Thymus (tissue), 11 donors: ENCODE data around the gene MAST2. TPM values are rescaled to one million over a fixed set of nuclear protein-coding genes. Genes with fewer than 3 reads are reported as not detected.

Source experiments
- DNase-seq, 9 donors: peaks; one replicate each; pipeline ENCODE4 v3.0.0-alpha.2; 2013; ENCODE audit warnings: low spot score in 9 of 9, low read depth in 6 of 9, missing footprints in 1 of 9
- H3K27ac ChIP-seq, 2 donors: one replicate each; pipeline ENCODE4 v1.5.1; 2013; ENCODE audit warnings: control low read depth in 1 of 2, low read depth in 1 of 2, low read length in 1 of 2, mild to moderate bottlenecking in 1 of 2, moderate library complexity in 1 of 2
- H3K27me3 ChIP-seq, 2 donors: one replicate each; pipeline ENCODE4 v1.5.1; 2013; ENCODE audit warnings: low read length in 1 of 2; ENCODE audit not compliant: control insufficient read depth in 2 of 2, insufficient read depth in 1 of 2
- H3K36me3 ChIP-seq, 2 donors: one replicate each; pipeline ENCODE4 v1.5.1; 2013; ENCODE audit warnings: low read length in 1 of 2, mild to moderate bottlenecking in 1 of 2, moderate library complexity in 1 of 2; ENCODE audit not compliant: control insufficient read depth in 2 of 2, insufficient read depth in 2 of 2
- H3K4me1 ChIP-seq, 2 donors: one replicate each; pipeline ENCODE4 v1.5.1; 2013; ENCODE audit warnings: low read length in 2 of 2; ENCODE audit not compliant: control insufficient read depth in 2 of 2, insufficient read depth in 2 of 2
- H3K4me3 ChIP-seq, 2 donors: one replicate each; pipeline ENCODE4 v1.5.1; 2013; ENCODE audit warnings: low read length in 2 of 2, control low read depth in 1 of 2, mild to moderate bottlenecking in 1 of 2
- H3K9me3 ChIP-seq, 2 donors: one replicate each; pipeline ENCODE4 v1.5.1; 2013; ENCODE audit warnings: low read length in 1 of 2, mild to moderate bottlenecking in 1 of 2; ENCODE audit not compliant: control insufficient read depth in 2 of 2, insufficient read depth in 1 of 2
- WGBS: extraction: QIAGEN DNeasy Blood & Tissue Kit; methylation state at CpG from one replicate; pipeline ENCODE4 v1.1.7; 2013; 5-methylcytosine and 5-hydroxymethylcytosine counted together
- polyA plus RNA-seq: library from polyadenylated mRNA; stranded (reverse); fragments of 200-250 nt; gene quantifications from one replicate; pipeline ENCODE4 v1.2.3, GENCODE V29; 2013
- total RNA-seq: library from RNA; stranded (reverse); fragments of 120-200 nt; gene quantifications from one replicate; pipeline ENCODE4 v1.2.4, GENCODE V29; 2013
- donor health status: healthy.

Gene MAST2
- total and polyA plus RNA-seq, 2 donors = 3.4 to 8.8 TPM

DNA sequence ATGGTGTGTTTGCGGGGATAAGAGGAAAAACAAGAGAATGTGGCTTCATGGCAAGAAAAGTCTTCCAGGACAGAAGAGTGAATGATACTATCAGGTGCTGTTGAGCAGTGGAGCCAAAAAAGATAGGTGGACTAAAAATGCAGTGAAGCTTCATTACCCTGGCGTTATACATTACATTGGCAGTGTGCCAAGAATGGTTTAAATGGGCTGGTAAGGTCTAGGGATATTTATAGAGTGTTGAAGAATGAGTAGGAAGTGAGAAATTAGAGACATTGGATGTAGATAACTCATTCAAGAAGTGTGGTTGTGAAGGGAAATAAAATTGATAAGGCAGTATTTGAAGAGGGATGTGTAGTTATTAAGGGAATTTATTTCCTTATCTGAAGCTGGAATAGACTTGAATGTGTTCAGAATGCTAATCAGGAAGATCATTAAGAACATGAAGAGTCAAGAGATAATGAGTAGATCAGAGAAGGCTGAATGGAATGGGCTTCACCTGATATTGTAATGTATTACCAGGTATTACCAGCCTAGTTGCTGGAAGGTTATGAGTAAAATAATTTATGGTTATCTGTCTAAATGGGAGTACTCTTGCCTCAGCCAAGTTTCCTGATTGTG lies 72.7 kb downstream of the MAST2 start:
- Histone ChIP-seq H3K4me3 (no peak overlapping the region), H3K9me3 (no peaks in the 10 kb centered on the region), H3K4me1 (no peaks in the 10 kb centered on the region), H3K27ac (no peak overlapping the region), H3K27me3 (no peaks in the 10 kb centered on the region), H3K36me3 (no peaks in the 10 kb centered on the region)
- WGBS = 87% methylated on average over 2 of the region's 2 CpGs
- no peak for DNase-seq

DNA sequence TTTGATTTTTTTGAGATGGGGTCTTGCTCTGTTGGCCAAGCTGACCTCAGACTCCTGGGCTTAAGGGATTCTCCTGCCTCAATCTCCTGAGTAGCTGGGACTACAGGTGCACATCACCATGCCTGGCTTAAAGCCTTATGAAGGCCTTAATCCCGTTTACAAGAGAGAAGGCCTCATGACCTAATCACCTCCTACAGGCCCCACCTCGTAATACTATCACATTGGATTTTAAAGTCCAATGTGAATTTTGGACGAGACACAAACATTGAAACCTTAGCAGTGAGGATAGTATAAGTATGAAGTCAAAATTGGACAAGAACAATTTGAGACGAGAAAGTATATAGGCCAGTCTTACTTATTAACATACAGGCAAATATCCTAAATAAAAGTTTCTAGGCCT lies 73.9 kb downstream of the MAST2 start:
- Histone ChIP-seq H3K4me3 (no peak overlapping the region), H3K27ac (no peak overlapping the region)
- no peak for DNase-seq

DNA sequence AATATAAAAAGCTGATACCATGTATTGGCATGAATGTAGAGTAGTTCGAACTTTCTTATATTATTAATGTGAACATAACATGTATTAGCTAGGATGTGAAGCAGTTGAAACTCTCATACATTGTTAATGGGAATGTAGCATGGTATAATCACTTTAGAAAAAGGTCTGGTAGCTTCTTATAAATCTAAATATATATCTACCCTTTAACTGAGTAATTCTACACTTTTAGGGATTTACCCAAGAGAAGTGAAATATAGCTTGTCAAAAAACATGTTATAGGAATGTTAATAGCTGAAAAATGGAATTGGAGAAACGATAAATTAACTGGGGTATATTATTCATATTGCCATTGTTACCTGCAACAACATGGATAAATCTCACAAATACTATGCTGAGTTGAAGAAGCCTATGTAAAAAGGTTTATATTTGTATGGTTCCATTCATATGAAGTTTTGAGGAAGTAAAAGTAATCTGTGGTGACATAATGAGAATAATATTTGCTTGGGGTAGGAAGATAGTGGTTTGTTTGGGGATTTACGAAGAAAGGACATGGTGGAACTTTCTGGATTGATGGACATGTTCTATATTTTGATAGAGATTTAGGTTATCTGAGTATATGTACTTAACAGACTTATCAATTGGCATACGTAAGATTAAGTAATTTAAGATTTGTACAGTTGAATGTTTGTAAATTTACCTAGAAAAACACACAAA lies 76.6 kb downstream of the MAST2 start:
- Histone ChIP-seq H3K36me3 (no peaks in the 10 kb centered on the region), H3K4me3 (no peak overlapping the region), H3K4me1 (no peaks in the 10 kb centered on the region), H3K27ac (no peak overlapping the region), H3K27me3 (no peaks in the 10 kb centered on the region), H3K9me3 (no peaks in the 10 kb centered on the region)
- no peak for DNase-seq
- 97% methylated on average over 4 of the region's 4 CpGs for whole genome bisulfite sequencing

More for the DNA sequence above, 73.9 kb downstream of the MAST2 start:
- Histone ChIP-seq H3K4me1 (no peaks in the 10 kb centered on the region), H3K36me3 (no peaks in the 10 kb centered on the region), H3K9me3 (no peaks in the 10 kb centered on the region), H3K27me3 (no peaks in the 10 kb centered on the region)
- WGBS = 97% methylated on average over 4 of the region's 4 CpGs

DNA sequence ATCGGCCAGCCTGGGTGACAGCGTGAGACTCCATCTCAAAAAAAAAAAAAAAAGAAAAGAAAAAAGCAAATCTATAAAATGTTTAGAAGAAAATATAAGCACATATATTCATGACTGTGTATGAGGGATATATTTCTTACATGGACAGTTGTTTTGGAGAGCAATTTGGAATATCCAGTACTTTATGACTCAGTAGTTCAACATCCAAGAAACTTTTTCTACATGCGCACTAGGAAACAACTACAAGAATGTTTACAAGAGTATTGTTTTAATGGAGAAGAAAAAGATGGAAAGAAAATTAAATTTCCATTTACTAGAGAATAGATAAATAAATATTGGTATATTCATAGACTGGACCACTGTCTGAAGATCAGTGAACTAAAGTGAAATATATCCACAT lies 77.5 kb downstream of the MAST2 start:
- no peaks in the 10 kb centered on the region for H3K9me3 ChIP-seq
- no peaks in the 10 kb centered on the region for H3K4me1 ChIP-seq
- H3K4me3 ChIP-seq = no peak overlapping the region
- no peaks in the 10 kb centered on the region for H3K36me3 ChIP-seq
- DNase-seq = no peak
- no peaks in the 10 kb centered on the region for H3K27me3 ChIP-seq
- H3K27ac ChIP-seq = no peak overlapping the region
- WGBS = 99% methylated on average over 3 of the region's 3 CpGs

DNA sequence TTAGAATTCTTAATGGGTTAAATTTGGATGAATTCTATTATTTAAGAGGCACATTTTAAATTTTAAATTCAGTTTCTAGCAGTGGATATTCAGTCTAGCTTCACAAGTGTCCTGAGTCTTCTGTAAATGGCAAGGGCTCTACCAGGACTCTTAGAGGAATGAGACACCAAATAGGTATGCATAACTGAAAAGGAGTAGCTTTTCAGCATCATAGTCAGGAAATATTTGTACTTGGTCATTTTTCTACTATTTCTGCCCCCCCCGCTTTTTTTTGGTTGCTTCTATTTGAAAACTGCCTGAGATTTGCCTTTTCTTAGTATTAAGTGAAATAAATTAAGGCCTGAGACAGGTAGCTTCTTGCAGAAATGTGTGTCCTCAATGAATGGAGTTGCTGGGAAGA lies 80.2 kb downstream of the MAST2 start:
- no peak for DNase-seq
- Histone ChIP-seq H3K9me3 (no peaks in the 10 kb centered on the region), H3K4me1 (no peaks in the 10 kb centered on the region), H3K27me3 (no peaks in the 10 kb centered on the region), H3K27ac (no peak overlapping the region), H3K36me3 (no peaks in the 10 kb centered on the region), H3K4me3 (no peak overlapping the region)
- WGBS = 26% methylated on average over 1 of the region's 1 CpG

DNA sequence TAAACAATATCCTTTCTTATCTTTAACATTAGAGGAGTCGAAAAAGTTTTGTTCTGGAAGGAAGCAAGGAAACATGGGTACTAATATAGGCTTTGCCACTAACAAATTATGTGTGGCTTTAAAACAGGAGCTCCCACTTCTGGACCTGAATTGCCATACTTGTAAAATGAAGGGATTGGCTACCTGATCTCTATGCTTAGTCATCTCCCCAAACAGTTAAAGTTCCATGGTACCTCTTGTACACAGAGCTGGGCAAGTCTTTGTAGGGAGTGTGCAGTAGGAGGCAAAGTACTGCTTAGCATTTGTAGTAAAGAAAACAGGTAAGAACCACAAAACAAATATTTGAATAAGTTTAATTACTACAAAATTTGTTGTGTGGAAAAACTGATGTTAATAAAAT lies 81.3 kb downstream of the MAST2 start:
- Histone ChIP-seq H3K36me3 (no peaks in the 10 kb centered on the region), H3K27ac (no peak overlapping the region), H3K4me3 (no peak overlapping the region), H3K27me3 (no peaks in the 10 kb centered on the region), H3K9me3 (no peaks in the 10 kb centered on the region), H3K4me1 (no peaks in the 10 kb centered on the region)
- 97% methylated on average over 1 of the region's 1 CpG for WGBS
- DNase-seq = no peak

DNA sequence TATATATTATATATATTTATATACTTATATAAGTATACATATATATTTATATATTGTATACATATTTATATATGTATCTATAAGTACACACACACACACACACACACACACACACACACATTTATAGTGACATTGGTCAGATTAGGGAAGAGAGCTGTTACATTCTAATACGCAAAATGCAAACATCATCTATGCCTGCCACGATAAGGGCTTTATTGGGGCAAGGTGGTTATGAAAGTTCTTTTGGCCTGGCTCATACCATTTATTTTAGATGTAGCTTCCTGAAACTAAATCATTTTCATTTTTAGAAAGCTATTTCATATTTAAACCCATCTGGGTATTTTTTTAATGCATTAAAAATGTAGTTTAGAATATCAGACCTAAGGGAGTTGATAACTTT lies 82.8 kb downstream of the MAST2 start:
- no peak overlapping the region for H3K27ac ChIP-seq
- H3K4me3 ChIP-seq = no peak overlapping the region
- no peaks in the 10 kb centered on the region for H3K9me3 ChIP-seq
- H3K4me1 ChIP-seq = no peaks in the 10 kb centered on the region
- DNase-seq = no peak
- H3K36me3 ChIP-seq = no peaks in the 10 kb centered on the region
- 90% methylated on average over 2 of the region's 2 CpGs for WGBS
- no peaks in the 10 kb centered on the region for H3K27me3 ChIP-seq

- DNase-seq = no peak
- no peaks in the 10 kb centered on the region for H3K27me3 ChIP-seq
- H3K4me3 ChIP-seq = no peak overlapping the region
- no peak overlapping the region for H3K27ac ChIP-seq
- no peaks in the 10 kb centered on the region for H3K4me1 ChIP-seq
- H3K36me3 ChIP-seq = no peaks in the 10 kb centered on the region
- H3K9me3 ChIP-seq = no peaks in the 10 kb centered on the region
- 92% methylated on average over 1 of the region's 1 CpG for WGBS
Observed at GRCh38 chr1:45887156-45887842, 83.9 kb downstream of the MAST2 start.

DNA sequence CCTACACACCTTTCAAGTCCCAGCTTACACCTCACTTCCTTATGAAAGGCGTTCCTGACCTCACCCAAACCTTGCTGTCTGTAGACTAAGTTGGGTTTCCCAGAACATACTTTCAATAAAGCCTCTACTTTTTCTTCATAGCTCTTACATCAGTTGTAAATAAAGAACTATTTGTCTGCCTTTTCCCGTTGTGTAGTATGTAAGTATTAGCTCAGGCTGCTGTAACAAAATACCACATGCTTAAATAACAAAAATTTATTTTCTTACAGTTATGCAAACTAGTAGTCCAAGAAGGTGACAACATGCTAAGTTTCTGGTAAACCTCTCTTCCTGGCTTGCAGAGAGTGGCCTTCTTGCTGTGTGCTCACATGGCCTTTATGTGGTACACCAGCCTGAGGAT lies 86.7 kb downstream of the MAST2 start:
- DNase-seq = no peak
- 99% methylated on average over 2 of the region's 2 CpGs for WGBS
- Histone ChIP-seq H3K27ac (no peak overlapping the region), H3K36me3 (no peaks in the 10 kb centered on the region), H3K27me3 (no peaks in the 10 kb centered on the region), H3K4me1 (no peaks in the 10 kb centered on the region), H3K9me3 (no peaks in the 10 kb centered on the region), H3K4me3 (no peak overlapping the region)
